AG04450 (cell line): ENCODE data around the gene ARHGAP26. TPM values are rescaled to one million over a fixed set of nuclear protein-coding genes. Genes with fewer than 3 reads are reported as not detected.

ENCODE experiments used
- CTCF ChIA-PET: fragments of 300-600, 350-600 bp; formaldehyde crosslinking; extraction: SDS; loops from one replicate; lab custom pipeline; 2022; ENCODE audit warnings: antibody characterized with exemption, inconsistent platforms; lab: Charles Lee
- POLR2A ChIA-PET: fragments of 350-600 bp; formaldehyde crosslinking; extraction: SDS; loops from one replicate; lab custom pipeline; 2021; ENCODE audit warnings: antibody characterized with exemption, inconsistent platforms; lab: Yijun Ruan, JAX
- DNase-seq: peaks from one replicate; pipeline ENCODE4 v3.0.0-alpha.2; 2011; ENCODE audit warnings: low read depth, low spot score
- H3K27ac ChIP-seq: one replicate; pipeline ENCODE4 v1.5.1; 2012; ENCODE audit warnings: low read depth, low read length, control low read depth
- H3K27me3 ChIP-seq: one replicate; pipeline ENCODE4 v1.6.0; 2012; ENCODE audit warnings: low read length; ENCODE audit not compliant: control insufficient read depth, insufficient read depth
- H3K4me3 ChIP-seq: 2 replicates; pipeline ENCODE4 v1.5.1; 2011; ENCODE audit warnings: mild to moderate bottlenecking, low read depth, low read length, control low read depth
- H3K9me3 ChIP-seq: 2 replicates; pipeline ENCODE4 v1.5.1; 2012; ENCODE audit warnings: low read length; ENCODE audit not compliant: control insufficient read depth, insufficient read depth
- CTCF ChIP-seq: IDR thresholded peaks from 2 replicates; pipeline ENCODE4 v1.5.1; 2011; ENCODE audit warnings: low read depth, low read length, control low read depth, inconsistent platforms
- polyA plus RNA-seq: library from polyadenylated mRNA; depleted of rRNA; stranded (reverse); fragments of >200 nt; gene quantifications from 2 replicates; pipeline ENCODE4 v1.2.3, GENCODE V29; 2011

ARHGAP26 gene
- polyA plus RNA-seq, 1 experiment, result 0.56 TPM

GRCh38 chr5:142884029-142884428 lies 113.9 kb downstream of the ARHGAP26 start:
- DNase-seq, result no peak
- H3K27me3 ChIP-seq, result peaks cover 4% of the 10 kb centered on the region
- ChIA-PET POLR2A (no interaction called here), CTCF (interaction anchor here (0.8 to 16.1 kb wide), 3 partner anchors 17 to 165 kb away, joined by 3 to 1004 read pairs (median 6); no protein-coding TSS in a partner anchor)
- no peak overlapping the region for H3K27ac ChIP-seq
- TF ChIP-seq CTCF, result no peak
- H3K4me3 ChIP-seq, result no peak overlapping the region
- no peaks in the 10 kb centered on the region for H3K9me3 ChIP-seq

DNA sequence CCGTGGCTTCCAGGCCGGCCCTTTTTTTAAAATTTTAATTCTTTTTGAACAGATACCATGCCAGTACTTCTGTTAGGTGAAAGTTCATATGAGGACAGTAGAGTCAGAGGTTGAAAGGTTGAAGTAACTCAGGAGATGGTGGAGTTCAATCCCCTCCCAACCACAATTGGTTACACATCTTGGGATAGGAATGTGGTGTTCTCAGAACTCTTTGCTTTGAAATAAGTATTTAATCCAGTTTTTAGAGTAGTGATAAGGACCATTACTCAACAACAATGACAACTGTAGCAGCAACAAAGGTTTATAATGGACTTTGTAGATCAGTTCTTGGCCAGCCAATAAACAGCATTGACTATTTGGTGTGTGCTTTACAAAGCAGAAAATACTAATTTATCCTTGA lies 116.0 kb downstream of the ARHGAP26 start:
- CTCF ChIA-PET, result interaction anchor here (0.6 to 16.1 kb wide), 4 partner anchors 19 to 276 kb away, joined by 3 to 1004 read pairs (median 10); no protein-coding TSS in a partner anchor
- no peak for TF ChIP-seq CTCF
- no peak for DNase-seq
- no peak overlapping the region for H3K27ac ChIP-seq
- no peak overlapping the region for H3K4me3 ChIP-seq
- POLR2A ChIA-PET, result no interaction called here
- H3K9me3 ChIP-seq, result no peaks in the 10 kb centered on the region
- peaks cover 4% of the 10 kb centered on the region for H3K27me3 ChIP-seq

DNA sequence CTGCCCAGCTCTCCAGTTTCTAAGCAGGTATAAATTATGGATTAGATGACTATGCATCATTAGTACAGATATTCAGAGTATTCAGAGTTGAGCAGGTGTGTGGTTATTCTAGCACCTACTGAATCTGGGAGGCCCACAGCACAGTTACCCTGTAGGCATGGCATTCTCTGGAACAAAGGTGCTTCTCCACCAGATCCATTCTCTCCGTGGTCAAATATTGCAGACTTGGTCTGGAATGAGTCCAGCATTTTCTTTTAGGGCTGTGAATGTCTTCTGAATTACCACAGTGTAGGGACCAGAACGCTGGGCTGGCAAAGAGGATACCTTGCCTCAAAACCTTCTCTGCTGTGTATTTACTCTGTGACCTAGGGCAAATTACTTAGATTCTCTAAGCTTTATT lies 116.8 kb downstream of the ARHGAP26 start:
- Histone ChIP-seq H3K4me3 (no peak overlapping the region), H3K27ac (no peak overlapping the region), H3K9me3 (no peaks in the 10 kb centered on the region), H3K27me3 (peaks cover 4% of the 10 kb centered on the region)
- POLR2A ChIA-PET, result no interaction called here
- CTCF ChIA-PET, result interaction anchor here (1.5 to 16.1 kb wide), 6 partner anchors 20 to 231 kb away, joined by 3 to 1004 read pairs (median 15); no protein-coding TSS in a partner anchor
- no peak for TF ChIP-seq CTCF
- no peak for DNase-seq

- no peak for DNase-seq
- POLR2A ChIA-PET, result interaction anchor here (0.8 kb wide), 2 partner anchors 135 to 176 kb away, joined by 3 read pairs; no protein-coding TSS in a partner anchor
- CTCF ChIA-PET, result interaction anchor here (0.5 to 16.1 kb wide), 51 partner anchors 9 to 1298 kb away, joined by 3 to 1004 read pairs (median 4); no protein-coding TSS in a partner anchor
- no peaks in the 10 kb centered on the region for H3K9me3 ChIP-seq
- no peak overlapping the region for H3K27ac ChIP-seq
- TF ChIP-seq CTCF, result peak; percentile 75
- H3K4me3 ChIP-seq, result no peak overlapping the region
- H3K27me3 ChIP-seq, result no peaks in the 10 kb centered on the region
Observed at GRCh38 chr5:142888469-142889085, 118.4 kb downstream of the ARHGAP26 start.

GRCh38 chr5:142892021-142892420 lies 121.8 kb downstream of the ARHGAP26 start:
- Histone ChIP-seq H3K27me3 (no peaks in the 10 kb centered on the region), H3K9me3 (no peaks in the 10 kb centered on the region), H3K4me3 (no peak overlapping the region), H3K27ac (no peak overlapping the region)
- POLR2A ChIA-PET, result interaction anchor here (1.0 kb wide), 1 partner anchor 521 kb away, joined by 3 read pairs; no protein-coding TSS in a partner anchor
- DNase-seq, result no peak
- no peak for TF ChIP-seq CTCF
- CTCF ChIA-PET, result interaction anchor here (1.7 to 16.1 kb wide), 3 partner anchors 11 to 237 kb away, joined by 5 to 1004 read pairs (median 17); no protein-coding TSS in a partner anchor
